Tibial artery (tissue), 4 donors: ENCODE results near the gene MOGAT2.

Source experiments
- DNase-seq, 2 donors: peaks; one replicate each; pipeline ENCODE4 v3.0.0-alpha.2; 2019
- H3K27ac ChIP-seq, 2 donors: fragments of 200-600 bp; sonication (generic) in 1 of 2; 1 replicate in 1 of 2; 2 replicates in 1 of 2; pipeline ENCODE4 v1.5.1; 2018 to 2019; ENCODE audit warnings: mild to moderate bottlenecking in 1 of 2
- H3K27me3 ChIP-seq, 2 donors: fragments of 200-600 bp; sonication (generic) in 1 of 2; one replicate each; pipeline versions ENCODE4 v1.5.1 to v1.6.0; 2016 to 2019
- H3K36me3 ChIP-seq, 3 donors: fragments of 200-600 bp; sonication (generic) in 2 of 3; one replicate each; pipeline ENCODE4 v1.5.1; 2016 to 2019; ENCODE audit warnings: mild to moderate bottlenecking in 2 of 3
- H3K4me1 ChIP-seq, 4 donors: fragments of 200-600 bp; sonication (generic) in 2 of 4; 1 replicate in 3 of 4; 2 replicates in 1 of 4; pipeline ENCODE4 v1.5.1; 2016 to 2019
- H3K4me3 ChIP-seq, 2 donors: fragments of 200-600 bp; sonication (generic) in 1 of 2; 1 replicate in 1 of 2; 2 replicates in 1 of 2; pipeline ENCODE4 v1.5.1; 2018 to 2019; ENCODE audit warnings: mild to moderate bottlenecking in 2 of 2
- H3K9me3 ChIP-seq, 3 donors: fragments of 200-600 bp; sonication (generic) in 1 of 3; one replicate each; pipeline ENCODE4 v1.5.1; 2016 to 2019
- CTCF ChIP-seq, 2 experiments: fragments of 200-600 bp in 1 of 2; fragments of 450-650 bp in 1 of 2; IDR thresholded peaks; one replicate each; pipeline ENCODE4 v1.5.1; 2017 to 2019; ENCODE audit warnings: antibody characterized with exemption in 2 of 2, mild to moderate bottlenecking in 1 of 2, moderate library complexity in 1 of 2
- intact Hi-C: fragments of 100-400 bp; cut with DNase I; formaldehyde crosslinking; loops from one replicate; pipeline ENCODE4 v1.15.0; 2023; ENCODE audit warnings: low total_unique reads

MOGAT2 gene

GRCh38 chr11:75717608-75718418 is at the start of gene MOGAT2:
TSS of gene MOGAT2 (plus strand) at chr11:75717838. CDS start at chr11:75717889, 51 bp downstream.
- peaks cover 0 to 18% (median 4%) of the 10 kb centered on the region in 4 donors for H3K4me1 ChIP-seq
- H3K27ac ChIP-seq, result no peak within 1 kb of the TSS
- no peaks in the 10 kb centered on the region for H3K27me3 ChIP-seq
- no peak for DNase-seq
- H3K9me3 ChIP-seq, result no peaks in the 10 kb centered on the region
- no peak within 1 kb of the TSS for H3K4me3 ChIP-seq
- no peaks in the 10 kb centered on the region for H3K36me3 ChIP-seq
- intact Hi-C loops, result loop anchor here (10.0 kb wide), 1 partner anchor 67 kb away; no protein-coding TSS in a partner anchor
- no peak for TF ChIP-seq CTCF (IDR thresholded peaks at IDR 0.05)

GRCh38 chr11:75668451-75669297 is 49.0 kb upstream of the MOGAT2 start, which contains the start of gene MAP6:
TSS of gene MAP6 (minus strand) at chr11:75669038. CDS start at chr11:75668369, 669 bp downstream.
- Histone ChIP-seq H3K27me3 (no peaks in the 10 kb centered on the region), H3K4me3 (peak within 1 kb of the TSS; percentile 59 to 68), H3K4me1 (peaks cover 0 to 19% (median 15%) of the 10 kb centered on the region in 4 donors), H3K9me3 (no peaks in the 10 kb centered on the region), H3K36me3 (no peaks in the 10 kb centered on the region), H3K27ac (peak within 1 kb of the TSS; percentile 60 to 62)
- DNase-seq, result no peak
- TF ChIP-seq CTCF (IDR thresholded peaks at IDR 0.05), result no peak
- intact Hi-C loops, result loop anchor here (10.0 kb wide), 1 partner anchor 124 kb away; no protein-coding TSS in a partner anchor

- Histone ChIP-seq H3K4me1 (peaks cover 0 to 2% (median under 1%) of the 10 kb centered on the region in 4 donors), H3K27ac (no peak overlapping the region), H3K27me3 (peaks cover 0 to 9% of the 10 kb centered on the region in 2 donors), H3K9me3 (no peaks in the 10 kb centered on the region), H3K36me3 (no peaks in the 10 kb centered on the region), H3K4me3 (no peak overlapping the region)
- TF ChIP-seq CTCF (IDR thresholded peaks at IDR 0.05), result no peak
- DNase-seq, result no peak
- intact Hi-C loops, result loop anchor here (10.0 kb wide), 1 partner anchor 79 kb away; no protein-coding TSS in a partner anchor
Measured at GRCh38 chr11:75673977-75674582, 43.6 kb upstream of the MOGAT2 start.

GRCh38 chr11:75677275-75677674 is 40.4 kb upstream of the MOGAT2 start:
- intact Hi-C loops, result loop anchor here (10.0 kb wide), 1 partner anchor 82 kb away; no protein-coding TSS in a partner anchor
- TF ChIP-seq CTCF (IDR thresholded peaks at IDR 0.05), result no peak
- H3K4me1 ChIP-seq, result no peaks in the 10 kb centered on the region
- peaks cover 0 to 17% of the 10 kb centered on the region in 2 donors for H3K27me3 ChIP-seq
- no peak for DNase-seq
- H3K4me3 ChIP-seq, result no peak overlapping the region
- H3K27ac ChIP-seq, result no peak overlapping the region
- H3K36me3 ChIP-seq, result no peaks in the 10 kb centered on the region
- H3K9me3 ChIP-seq, result no peaks in the 10 kb centered on the region

- TF ChIP-seq CTCF (IDR thresholded peaks at IDR 0.05), result no peak
- H3K36me3 ChIP-seq, result no peaks in the 10 kb centered on the region
- intact Hi-C loops, result loop anchor here (10.0 kb wide), 1 partner anchor 83 kb away; no protein-coding TSS in a partner anchor
- peaks cover 0 to 3% (median 0%) of the 10 kb centered on the region in 3 donors for H3K9me3 ChIP-seq
- H3K4me1 ChIP-seq, result no peaks in the 10 kb centered on the region
- peaks cover 0 to 17% of the 10 kb centered on the region in 2 donors for H3K27me3 ChIP-seq
- H3K4me3 ChIP-seq, result no peak overlapping the region
- DNase-seq, result no peak
- H3K27ac ChIP-seq, result no peak overlapping the region
Measured at GRCh38 chr11:75677909-75678308, 39.7 kb upstream of the MOGAT2 start.
